ENCODE measurements around the gene COL3A1. TPM values are rescaled to one million over a fixed set of nuclear protein-coding genes. Genes with fewer than 3 reads are reported as not detected.

The COL3A1 gene
- total RNA-seq (2022; extraction: Qiagen RNA extraction; ENCODE audit: low read depth), result 0.11 to 0.28 TPM (median 0.15 TPM) in 5 replicates

GRCh38 chr2:188974164-188974563, at the start of gene COL3A1:
COL3A1 (plus strand) TSS chr2:188974373; CDS start chr2:188974490, 117 bp downstream.

Other genes starting within 250 kb of the COL3A1 start
- 46.6 to 84.6 TPM (median 67.9 TPM) in 5 replicates for gene COL5A2, start 205.4 kb downstream of the COL3A1 start, total RNA-seq (2022; extraction: Qiagen RNA extraction; ENCODE audit: low read depth)